T-cell (primary cell): ENCODE measurements around the gene APBA3. TPM values are rescaled to one million over a fixed set of nuclear protein-coding genes. Genes with fewer than 3 reads are reported as not detected.

ENCODE experiments used
- ATAC-seq, 4 experiments: fragments of 200-7000 bp in 3 of 4; fragments of 150-1000 bp in 1 of 4; cut with Tn5 transposase; replicated peaks in 1 of 4; 1 replicate in 3 of 4; 2 replicates in 1 of 4; pipeline ENCODE4 v1.10.0; 2021; ENCODE audit warnings: moderate library complexity in 3 of 4, mild to moderate bottlenecking in 2 of 4, moderate number of reproducible peaks in 1 of 4
- CTCF ChIA-PET, 2 donors: fragments of 300-600 bp; sonication (Branson Sonifier 250); formaldehyde crosslinking; loops; one replicate each; lab custom pipeline; 2022; ENCODE audit warnings: antibody characterized with exemption in 2 of 2; lab: Charles Lee
- POLR2A ChIA-PET, 2 donors: fragments of 300-600 bp; sonication (Branson Sonifier 250); formaldehyde crosslinking; loops; one replicate each; lab custom pipeline; 2022; ENCODE audit warnings: antibody characterized with exemption in 2 of 2; lab: Charles Lee
- DNase-seq, 35 experiments: peaks; one replicate each; pipeline versions ENCODE4 v3.0.0 to v3.0.0-alpha.2; 2013 to 2023
- H3K27ac ChIP-seq: one replicate; pipeline ENCODE4 v1.5.1; 2013; ENCODE audit warnings: low read length
- H3K27me3 ChIP-seq, 2 experiments: replicated peaks in 1 of 2; 1 replicate in 1 of 2; 2 replicates in 1 of 2; pipeline versions ENCODE4 v1.6.1 to v1.7.0; 2013; ENCODE audit warnings: low read length in 1 of 2, mixed read lengths in 1 of 2; ENCODE audit not compliant: control insufficient read depth in 2 of 2, insufficient read depth in 2 of 2; ENCODE audit errors: extremely low read depth in 1 of 2
- H3K36me3 ChIP-seq, 2 donors: 1 replicate in 1 of 2; 2 replicates in 1 of 2; pipeline versions ENCODE4 v1.6.1 to v1.7.0; 2013; ENCODE audit warnings: low read length in 1 of 2; ENCODE audit not compliant: control insufficient read depth in 2 of 2, insufficient read depth in 1 of 2; ENCODE audit errors: extremely low read depth in 1 of 2
- H3K4me1 ChIP-seq, 2 experiments: 1 replicate in 1 of 2; 2 replicates in 1 of 2; pipeline versions ENCODE4 v1.6.1 to v1.7.0; 2013; ENCODE audit warnings: low read length in 2 of 2, mixed read lengths in 1 of 2; ENCODE audit not compliant: insufficient read depth in 2 of 2, control insufficient read depth in 1 of 2; ENCODE audit errors: extremely low read depth in 1 of 2
- H3K4me3 ChIP-seq, 2 donors: 1 replicate in 1 of 2; 2 replicates in 1 of 2; pipeline versions ENCODE4 v1.5.1 to v1.7.0; 2013; ENCODE audit warnings: mild to moderate bottlenecking in 2 of 2, low read length in 1 of 2, moderate library complexity in 1 of 2; ENCODE audit not compliant: control insufficient read depth in 1 of 2; ENCODE audit errors: extremely low read depth in 1 of 2
- H3K9me3 ChIP-seq: 2 replicates; pipeline ENCODE4 v1.7.0; 2013
- H3K27ac Mint-ChIP-seq, 2 donors: one replicate each; pipeline ENCODE4 v1.8.0; 2020 to 2021; ENCODE audit warnings: mild to moderate bottlenecking in 2 of 2, mixed read lengths in 2 of 2
- H3K27me3 Mint-ChIP-seq, 2 donors: one replicate each; pipeline ENCODE4 v1.8.0; 2021 to 2022; ENCODE audit warnings: mixed read lengths in 2 of 2
- H3K36me3 Mint-ChIP-seq: one replicate; pipeline ENCODE4 v1.8.0; 2021; ENCODE audit warnings: mixed read lengths
- H3K4me1 Mint-ChIP-seq, 3 donors: one replicate each; pipeline ENCODE4 v1.8.0; 2020 to 2022; ENCODE audit warnings: mixed read lengths in 3 of 3, mild to moderate bottlenecking in 1 of 3
- H3K4me3 Mint-ChIP-seq, 3 donors: one replicate each; pipeline ENCODE4 v1.8.0; 2020 to 2022; ENCODE audit warnings: mild to moderate bottlenecking in 3 of 3, mixed read lengths in 3 of 3, moderate library complexity in 3 of 3
- H3K9me3 Mint-ChIP-seq, 3 donors: one replicate each; pipeline ENCODE4 v1.8.0; 2020 to 2022; ENCODE audit warnings: mixed read lengths in 3 of 3
- WGBS: methylation state at CpG from one replicate; pipeline ENCODE4 v1.1.5; 2013; ENCODE audit warnings: missing lambda C conversion rate; ENCODE audit not compliant: insufficient coverage; 5-methylcytosine and 5-hydroxymethylcytosine counted together
- total RNA-seq, 35 experiments: library from RNA in 6 of 35; stranded (reverse) in 6 of 35; fragments of 120-200 nt in 1 of 35; gene quantifications; one replicate each; pipeline versions ENCODE4 v1.2.1 to v1.2.4 and lab custom pipeline; 2013 to 2026

APBA3 gene
- total RNA-seq, 5 donors from 2014 or later (not counting 1 experiment from before 2014, with no cell fraction given), result 57.3 to 99.0 (median 78.2) TPM

DNA sequence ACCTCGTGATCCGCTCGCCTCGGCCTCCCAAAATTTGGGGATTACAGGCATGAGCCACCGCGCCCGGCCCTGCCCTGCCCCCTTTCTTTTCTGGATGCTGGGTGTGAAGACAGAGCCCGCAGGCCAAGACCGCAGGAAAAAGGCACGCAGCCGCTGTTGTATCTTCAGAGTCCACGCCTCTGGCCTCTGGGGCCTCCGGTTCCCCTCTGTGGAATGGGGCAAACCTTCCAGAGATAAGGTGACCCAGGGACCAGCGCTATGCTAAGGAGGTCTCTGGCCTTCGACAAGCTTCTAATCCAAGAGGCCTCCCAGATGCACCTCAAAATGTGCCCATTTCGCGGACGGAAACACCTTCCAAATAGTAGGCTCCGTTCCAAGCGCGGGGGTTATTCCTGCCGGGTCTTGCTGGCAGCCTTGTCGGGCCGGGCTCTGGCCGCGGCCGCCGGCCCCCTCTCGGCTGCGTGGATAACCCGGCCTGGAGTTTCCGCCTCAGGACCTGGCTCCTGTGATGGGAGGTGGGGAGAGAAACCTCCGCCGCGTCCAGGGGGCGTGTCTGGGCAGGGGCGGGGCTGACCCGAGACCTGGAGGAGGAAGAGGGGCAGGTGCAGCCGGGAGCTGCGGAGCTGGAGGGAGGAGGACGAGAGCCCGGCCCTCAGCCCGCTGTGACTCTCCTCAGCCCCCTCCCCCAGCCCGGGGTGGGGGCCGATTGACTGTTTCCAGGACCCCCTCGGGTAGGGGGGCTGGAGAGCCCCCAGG lies 40.2 kb downstream of the APBA3 start:
- H3K27me3 Mint-ChIP-seq, result peaks cover 0 to 4% of the 10 kb centered on the region in 2 donors
- Histone ChIP-seq H3K9me3 (no peaks in the 10 kb centered on the region), H3K4me3 (peak overlapping the region; percentile 47 to 68), H3K27ac (no peak overlapping the region), H3K27me3 (peaks cover 8 to 45% of the 10 kb centered on the region in 2 experiments), H3K4me1 (peaks cover 7 to 34% of the 10 kb centered on the region in 2 experiments), H3K36me3 (no peaks in the 10 kb centered on the region)
- no peaks in the 10 kb centered on the region for H3K9me3 Mint-ChIP-seq
- no peaks in the 10 kb centered on the region for H3K36me3 Mint-ChIP-seq
- H3K4me1 Mint-ChIP-seq, result peaks cover 16 to 25% (median 16%) of the 10 kb centered on the region in 3 donors
- no peak overlapping the region for H3K27ac Mint-ChIP-seq
- CTCF ChIA-PET, result interaction anchor here in 1 of 2 donors (0.5 to 0.9 kb wide), 2 partner anchors 41 to 248 kb away, joined by 3 to 5 read pairs; partner anchors contain the start of gene MRPL54
- 27% methylated on average over 29 of the region's 46 CpGs for WGBS
- DNase-seq (peak; percentile 67 to 89 (median 80)), ATAC-seq (peak; percentile 92 to 97 (median 95))
- POLR2A ChIA-PET, result no interaction called here
- H3K4me3 Mint-ChIP-seq, result peak overlapping the region; percentile 75 to 84 (median 78)

DNA sequence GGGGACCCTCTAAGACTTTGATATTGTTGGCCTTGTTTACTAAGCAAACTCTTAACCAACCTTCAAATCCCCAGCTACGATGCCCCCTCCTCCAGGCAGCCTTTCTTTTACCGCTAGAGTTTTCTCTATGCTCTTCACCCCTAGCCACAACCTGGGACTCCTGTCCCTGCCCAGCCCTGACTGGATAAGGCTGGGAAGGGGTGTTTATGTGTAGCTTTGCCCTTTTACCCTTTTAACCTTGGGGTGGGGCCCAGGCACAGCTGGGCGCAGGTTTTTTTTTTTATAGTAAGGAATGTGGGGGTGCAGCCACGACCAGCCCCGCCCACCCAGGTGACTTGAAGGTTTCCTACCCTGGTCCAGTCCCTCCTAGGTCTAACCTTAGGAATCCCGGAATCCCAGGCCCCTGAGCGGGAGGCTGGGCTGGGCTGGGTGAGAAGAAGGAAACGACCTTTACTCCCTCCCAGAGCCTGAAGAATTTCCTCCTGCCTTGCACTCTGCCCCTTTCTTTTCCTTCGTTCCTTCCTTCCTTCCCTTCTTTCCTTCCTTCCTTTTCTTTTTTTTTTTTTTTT lies 41.1 kb downstream of the APBA3 start:
- Histone ChIP-seq H3K4me1 (peaks cover 7 to 34% of the 10 kb centered on the region in 2 experiments), H3K9me3 (no peaks in the 10 kb centered on the region), H3K27ac (no peak overlapping the region), H3K4me3 (no peak overlapping the region), H3K27me3 (peaks cover 8 to 45% of the 10 kb centered on the region in 2 experiments), H3K36me3 (no peaks in the 10 kb centered on the region)
- Mint-ChIP-seq H3K4me3 (peak overlapping the region in 2 of 3 donors; percentile 75 to 78), H3K27ac (no peak overlapping the region), H3K9me3 (no peaks in the 10 kb centered on the region), H3K4me1 (peaks cover 16 to 25% (median 16%) of the 10 kb centered on the region in 3 donors), H3K36me3 (no peaks in the 10 kb centered on the region), H3K27me3 (peaks cover 0 to 4% of the 10 kb centered on the region in 2 donors)
- ATAC-seq (no peak), DNase-seq (no peak)
- WGBS, result 40% methylated on average over 1 of the region's 9 CpGs
- ChIA-PET POLR2A (no interaction called here), CTCF (interaction anchor here (0.9 kb wide), 2 partner anchors 42 to 102 kb away, joined by 3 to 4 read pairs; partner anchors contain the start of gene MRPL54 (in 1 of the 2))

DNA sequence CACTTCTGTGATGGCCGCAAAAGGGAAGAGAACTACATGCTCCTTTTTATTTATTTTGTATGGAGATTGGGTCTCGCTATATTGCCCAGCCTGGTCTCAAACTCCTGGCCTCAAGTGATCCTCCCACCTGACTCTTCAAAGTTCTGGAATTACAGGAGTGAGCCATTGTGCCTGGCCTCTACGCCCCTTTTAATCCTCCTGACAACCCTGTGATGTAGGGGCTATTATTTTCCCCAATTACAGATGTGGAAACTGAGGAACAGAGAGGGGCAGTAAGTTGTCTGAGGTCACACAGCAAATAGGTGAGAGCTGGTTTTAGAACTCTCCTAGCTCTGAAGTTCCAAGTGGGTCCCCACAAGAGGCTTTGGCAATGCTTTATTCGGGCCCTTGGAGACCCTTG lies 41.6 kb downstream of the APBA3 start:
- WGBS, result no CpG with 5 or more reads among the region's 4 CpGs
- peaks cover 0 to 4% of the 10 kb centered on the region in 2 donors for H3K27me3 Mint-ChIP-seq
- H3K36me3 ChIP-seq, result no peaks in the 10 kb centered on the region
- H3K9me3 Mint-ChIP-seq, result no peaks in the 10 kb centered on the region
- no peak overlapping the region for H3K4me3 Mint-ChIP-seq
- H3K36me3 Mint-ChIP-seq, result no peaks in the 10 kb centered on the region
- H3K4me3 ChIP-seq, result no peak overlapping the region
- POLR2A ChIA-PET, result no interaction called here
- CTCF ChIA-PET, result interaction anchor here in 1 of 2 donors (0.9 kb wide), 1 partner anchor 103 kb away, joined by 4 read pairs; no protein-coding TSS in a partner anchor
- no peaks in the 10 kb centered on the region for H3K9me3 ChIP-seq
- ATAC-seq (no peak), DNase-seq (no peak)
- H3K27ac Mint-ChIP-seq, result no peak overlapping the region
- no peak overlapping the region for H3K27ac ChIP-seq
- peaks cover 8 to 45% of the 10 kb centered on the region in 2 experiments for H3K27me3 ChIP-seq
- H3K4me1 ChIP-seq, result peaks cover 7 to 34% of the 10 kb centered on the region in 2 experiments
- peaks cover 16 to 25% (median 16%) of the 10 kb centered on the region in 3 donors for H3K4me1 Mint-ChIP-seq

DNA sequence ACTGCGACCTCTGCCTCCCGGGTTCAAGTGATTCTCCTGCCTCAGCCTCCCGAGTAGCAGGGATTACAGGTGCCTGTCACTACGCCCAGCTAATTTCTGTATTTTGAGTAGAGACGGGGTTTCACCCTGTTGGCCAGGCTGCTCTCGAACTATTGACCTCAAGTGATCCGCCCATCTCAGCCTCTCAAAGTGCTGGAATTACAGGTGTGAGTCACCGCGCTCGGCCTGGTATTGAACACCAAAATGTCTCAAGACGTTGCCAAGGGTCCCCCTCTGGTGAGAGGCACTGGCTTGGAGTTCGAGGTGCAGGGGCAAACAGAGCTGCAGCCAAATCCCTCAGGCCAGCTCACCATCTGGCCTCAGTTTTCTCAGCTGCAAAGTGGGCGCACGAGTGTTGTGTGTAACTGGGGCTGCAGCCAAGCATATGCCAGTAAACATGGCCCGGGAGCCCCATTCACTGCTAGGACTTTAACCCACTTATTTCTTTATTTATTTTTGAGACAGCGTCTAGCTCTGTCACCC lies 45.3 kb downstream of the APBA3 start:
- WGBS, result 86% methylated on average over 10 of the region's 16 CpGs
- Mint-ChIP-seq H3K4me3 (no peak overlapping the region), H3K36me3 (no peaks in the 10 kb centered on the region), H3K4me1 (peaks cover 8 to 15% (median 14%) of the 10 kb centered on the region in 3 donors), H3K9me3 (no peaks in the 10 kb centered on the region), H3K27me3 (no peaks in the 10 kb centered on the region), H3K27ac (no peak overlapping the region)
- POLR2A ChIA-PET, result interaction anchor here in 1 of 2 donors (0.7 kb wide), 1 partner anchor 9 kb away, joined by 6 read pairs; no protein-coding TSS in a partner anchor
- Histone ChIP-seq H3K9me3 (no peaks in the 10 kb centered on the region), H3K36me3 (no peaks in the 10 kb centered on the region), H3K27me3 (peaks cover 0 to 31% of the 10 kb centered on the region in 2 experiments), H3K4me1 (peaks cover 3 to 15% of the 10 kb centered on the region in 2 experiments), H3K27ac (no peak overlapping the region), H3K4me3 (no peak overlapping the region)
- DNase-seq, result no peak
- CTCF ChIA-PET, result interaction anchor here in 1 of 2 donors (0.6 kb wide), 1 partner anchor 26 kb away, joined by 3 read pairs; no protein-coding TSS in a partner anchor
- no peak for ATAC-seq

DNA sequence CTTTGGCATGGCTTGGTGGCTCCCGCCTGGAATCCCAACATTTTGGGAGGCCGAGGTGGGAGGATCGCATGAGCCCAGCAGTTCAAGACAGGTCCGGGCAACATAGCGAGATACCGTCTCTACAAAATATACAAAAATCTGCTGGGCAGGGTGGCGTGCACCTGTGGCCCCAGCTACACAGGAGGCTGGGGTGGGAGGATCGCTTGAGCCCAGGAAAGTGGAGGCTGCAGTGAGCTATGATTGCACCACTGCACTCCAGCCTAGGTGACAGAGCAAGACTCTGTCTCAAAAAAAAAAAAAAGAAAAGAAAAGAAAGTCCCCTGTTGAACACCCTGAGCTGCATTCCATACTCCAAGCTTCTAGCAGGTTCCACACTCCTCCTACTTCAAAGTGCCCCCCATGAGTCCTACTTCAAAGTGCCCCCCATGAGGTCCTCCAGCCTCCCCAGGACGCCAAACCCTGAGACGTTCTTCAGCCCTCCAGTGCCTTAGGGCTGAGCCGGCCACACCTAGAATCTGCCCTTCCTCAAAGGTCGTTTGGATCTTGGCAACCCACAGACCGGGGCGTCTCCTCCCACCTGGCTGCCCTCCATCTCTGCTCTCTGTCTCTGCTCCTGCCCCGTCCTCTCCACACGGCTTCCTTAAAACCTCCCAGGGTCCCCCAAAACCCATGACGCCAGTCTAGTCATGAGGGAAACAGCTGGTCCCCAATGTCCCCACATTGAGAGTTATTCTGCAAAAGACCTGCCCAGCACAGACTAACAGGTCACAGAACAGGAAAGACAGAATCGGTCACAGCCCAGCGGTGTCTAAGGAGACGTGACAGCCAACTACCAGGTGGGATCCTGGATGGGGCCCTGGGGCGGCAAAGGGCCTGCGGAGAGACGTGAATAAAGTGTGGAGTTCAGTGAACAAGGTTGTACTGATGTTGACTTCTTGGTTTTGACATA lies 48.6 kb downstream of the APBA3 start:
- H3K4me1 Mint-ChIP-seq, result peaks cover 3 to 6% (median 4%) of the 10 kb centered on the region in 3 donors
- 42% methylated on average over 20 of the region's 23 CpGs for WGBS
- H3K36me3 Mint-ChIP-seq, result no peaks in the 10 kb centered on the region
- ATAC-seq (no peak), DNase-seq (no peak)
- peaks cover 0 to 2% of the 10 kb centered on the region in 2 donors for H3K27me3 Mint-ChIP-seq
- no peak overlapping the region for H3K4me3 ChIP-seq
- no peak overlapping the region for H3K27ac Mint-ChIP-seq
- CTCF ChIA-PET, result interaction anchor here in 1 of 2 donors (0.6 kb wide), 1 partner anchor 17 kb away, joined by 12 read pairs; no protein-coding TSS in a partner anchor
- no peaks in the 10 kb centered on the region for H3K9me3 Mint-ChIP-seq
- no peaks in the 10 kb centered on the region for H3K9me3 ChIP-seq
- no peak overlapping the region for H3K27ac ChIP-seq
- no peak overlapping the region for H3K4me3 Mint-ChIP-seq
- H3K4me1 ChIP-seq, result no peaks in the 10 kb centered on the region
- no peaks in the 10 kb centered on the region for H3K36me3 ChIP-seq
- POLR2A ChIA-PET, result no interaction called here
- peaks cover 0 to 30% of the 10 kb centered on the region in 2 experiments for H3K27me3 ChIP-seq
